ENCODE data around the gene PDE10A.

The PDE10A gene

GRCh38 chr6:165390475-165390874 is 272.6 kb downstream of the PDE10A start:
- DNase-seq (ENCODE audit: low spot score) = no peak

- no peak for DNase-seq (ENCODE audit: low spot score)
These were observed 273.5 kb downstream of the PDE10A start for GRCh38 chr6:165389534-165389933.

GRCh38 chr6:165383323-165383722 is 279.7 kb downstream of the PDE10A start:
- DNase-seq (ENCODE audit: low spot score) = no peak

- no peak for DNase-seq (ENCODE audit: low spot score)
These were observed 286.9 kb downstream of the PDE10A start for GRCh38 chr6:165376100-165376499.

- DNase-seq (ENCODE audit: low spot score) = no peak
These were observed 297.7 kb downstream of the PDE10A start for GRCh38 chr6:165365371-165365770.

GRCh38 chr6:165345700-165346099 is 317.3 kb downstream of the PDE10A start:
- DNase-seq (ENCODE audit: low spot score) = no peak

GRCh38 chr6:165340532-165340931 is 322.5 kb downstream of the PDE10A start:
- no peak for DNase-seq (ENCODE audit: low spot score)

- DNase-seq (ENCODE audit: low spot score) = no peak
These were observed 337.4 kb downstream of the PDE10A start for GRCh38 chr6:165325609-165326008.

GRCh38 chr6:165321555-165322145 is 341.4 kb downstream of the PDE10A start:
- no peak for DNase-seq (ENCODE audit: low spot score)

- no peak for DNase-seq (ENCODE audit: low spot score)
These were observed 341.9 kb downstream of the PDE10A start for GRCh38 chr6:165321150-165321549.

GRCh38 chr6:165317723-165318122 is 345.3 kb downstream of the PDE10A start:
- DNase-seq (ENCODE audit: low spot score) = no peak

GRCh38 chr6:165308926-165309731 is 353.9 kb downstream of the PDE10A start, which contains the start of gene C6orf118:
C6orf118 (minus strand) TSS chr6:165309605; CDS start chr6:165309586, 19 bp downstream.
- DNase-seq (ENCODE audit: low spot score) = peak; percentile 24

GRCh38 chr6:165306955-165307354 is 356.1 kb downstream of the PDE10A start:
- DNase-seq (ENCODE audit: low spot score) = no peak

GRCh38 chr6:165301372-165302246 is 361.4 kb downstream of the PDE10A start:
- no peak for DNase-seq (ENCODE audit: low spot score)

- DNase-seq (ENCODE audit: low spot score) = no peak
These were observed 362.6 kb downstream of the PDE10A start for GRCh38 chr6:165300422-165300936.

GRCh38 chr6:165298875-165299274 is 364.2 kb downstream of the PDE10A start:
- no peak for DNase-seq (ENCODE audit: low spot score)

GRCh38 chr6:165298402-165298801 is 364.6 kb downstream of the PDE10A start:
- no peak for DNase-seq (ENCODE audit: low spot score)

- DNase-seq (ENCODE audit: low spot score) = no peak
These were observed 370.4 kb downstream of the PDE10A start for GRCh38 chr6:165292657-165293056.

Measured in cerebellar cortex (tissue), 1 donor.